Ovary (tissue), 3 donors: ENCODE results near the gene NMBR.

Source experiments
- CTCF ChIP-seq, 3 donors: fragments of 450-650 bp in 2 of 3; fragments of 200-600 bp in 1 of 3; IDR thresholded peaks; one replicate each; pipeline versions ENCODE4 v1.5.1 to v1.8.0; 2016 to 2022; ENCODE audit warnings: antibody characterized with exemption in 3 of 3, mild to moderate bottlenecking in 1 of 3
- EP300 ChIP-seq: sonication (generic); formaldehyde crosslinking; IDR thresholded peaks from one replicate; pipeline ENCODE4 v1.6.1; 2017; ENCODE audit warnings: antibody characterized with exemption
- POLR2A ChIP-seq: fragments of 450-650 bp; IDR thresholded peaks from one replicate; pipeline ENCODE4 v1.6.1; 2017; ENCODE audit warnings: antibody characterized with exemption, mild to moderate bottlenecking, moderate library complexity
- donor health status: DM: no; HTN: no; CAD: no.

- TF ChIP-seq EP300 (no peak), POLR2A (no peak), CTCF (IDR thresholded peaks at IDR 0.05) (no peak)
These were observed 71.3 kb downstream of the NMBR start for GRCh38 chr6:142075516-142076101.
